GM18505 (cell line): ENCODE measurements around the gene SMAD5.

ENCODE experiments used
- ATAC-seq: cut with Tn5 transposase; IDR thresholded peaks from one replicate; pipeline ENCODE4 v1.9.1; 2021; ENCODE audit not compliant: unreplicated experiment
- POLR2A ChIP-seq: IDR thresholded peaks from 4 replicates; pipeline ENCODE4 v1.6.1; 2011; ENCODE audit warnings: borderline replicate concordance; ENCODE audit not compliant: insufficient read depth, insufficient read length; ENCODE audit errors: extremely low read depth

Gene SMAD5

DNA sequence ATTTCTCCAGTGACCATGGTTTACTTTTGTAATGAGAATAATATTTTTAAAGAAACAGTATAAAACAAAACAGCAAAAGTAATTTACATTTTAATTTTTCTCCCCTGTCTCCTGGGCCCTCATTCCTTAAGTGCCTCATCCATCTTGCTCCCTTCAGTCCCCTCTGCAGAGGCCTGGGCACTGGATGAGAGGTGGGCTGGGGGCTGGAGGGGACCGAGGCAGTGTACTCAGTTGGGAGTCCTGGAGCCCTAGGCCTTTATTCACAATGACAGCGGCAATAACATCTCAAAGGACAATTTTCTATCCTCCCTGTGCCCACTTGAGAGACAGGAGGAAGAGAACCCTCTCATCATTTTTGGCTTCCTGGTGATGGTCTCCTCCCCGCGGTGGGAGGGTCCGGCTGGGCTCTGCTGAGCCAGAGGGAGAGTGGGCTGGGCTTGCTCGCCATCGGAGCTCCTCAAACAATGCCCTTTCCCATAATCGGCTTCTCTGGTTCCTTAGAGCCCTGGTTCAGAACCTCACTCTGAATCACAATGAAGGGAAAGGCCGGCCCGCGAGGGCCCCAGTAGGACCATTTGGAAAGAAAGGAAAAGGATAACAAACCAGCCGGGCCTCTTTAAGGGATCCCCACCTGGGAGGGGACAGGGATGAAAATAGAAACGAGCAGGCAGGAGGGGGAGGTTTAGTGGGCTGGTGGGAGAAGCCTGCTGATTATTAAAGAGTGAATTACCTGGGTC is 70.0 kb downstream of the SMAD5 start:
- no peak for ATAC-seq
- TF ChIP-seq POLR2A: no peak

GRCh38 chr5:136203303-136203922 is 70.8 kb downstream of the SMAD5 start:
- ATAC-seq: no peak
- TF ChIP-seq POLR2A: no peak

GRCh38 chr5:136205061-136205702 is 72.5 kb downstream of the SMAD5 start:
- TF ChIP-seq POLR2A: no peak
- ATAC-seq: no peak

DNA sequence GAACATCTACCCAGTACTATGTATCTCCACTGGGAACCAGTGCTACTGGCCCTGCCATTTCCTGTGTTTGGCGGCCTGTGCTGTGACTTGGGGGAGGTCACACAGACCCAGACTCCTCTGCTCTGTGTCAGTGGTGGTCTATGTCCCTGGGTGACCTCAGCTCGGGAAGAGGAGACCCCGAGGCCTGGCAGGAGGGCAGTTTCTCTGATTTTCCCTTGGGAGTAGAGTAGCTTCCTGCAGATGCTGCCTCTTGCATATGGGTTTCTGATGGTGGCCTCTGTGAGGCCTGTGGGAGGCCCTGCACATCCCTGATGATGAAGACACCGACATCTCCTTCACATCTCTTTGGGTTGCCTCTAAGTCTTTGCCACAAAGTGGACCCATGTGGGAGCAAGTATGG is 73.3 kb downstream of the SMAD5 start:
- ATAC-seq: no peak
- no peak for TF ChIP-seq POLR2A

- ATAC-seq: no peak
These were observed 73.7 kb downstream of the SMAD5 start for GRCh38 chr5:136206361-136206760.

GRCh38 chr5:136207631-136208030 is 75.0 kb downstream of the SMAD5 start:
- no peak for ATAC-seq
- TF ChIP-seq POLR2A: no peak

More at GRCh38 chr5:136206361-136206760, 73.7 kb downstream of the SMAD5 start:
- TF ChIP-seq POLR2A: no peak

- ATAC-seq: no peak
- TF ChIP-seq POLR2A: no peak
These were observed 76.3 kb downstream of the SMAD5 start for GRCh38 chr5:136208916-136209315.

DNA sequence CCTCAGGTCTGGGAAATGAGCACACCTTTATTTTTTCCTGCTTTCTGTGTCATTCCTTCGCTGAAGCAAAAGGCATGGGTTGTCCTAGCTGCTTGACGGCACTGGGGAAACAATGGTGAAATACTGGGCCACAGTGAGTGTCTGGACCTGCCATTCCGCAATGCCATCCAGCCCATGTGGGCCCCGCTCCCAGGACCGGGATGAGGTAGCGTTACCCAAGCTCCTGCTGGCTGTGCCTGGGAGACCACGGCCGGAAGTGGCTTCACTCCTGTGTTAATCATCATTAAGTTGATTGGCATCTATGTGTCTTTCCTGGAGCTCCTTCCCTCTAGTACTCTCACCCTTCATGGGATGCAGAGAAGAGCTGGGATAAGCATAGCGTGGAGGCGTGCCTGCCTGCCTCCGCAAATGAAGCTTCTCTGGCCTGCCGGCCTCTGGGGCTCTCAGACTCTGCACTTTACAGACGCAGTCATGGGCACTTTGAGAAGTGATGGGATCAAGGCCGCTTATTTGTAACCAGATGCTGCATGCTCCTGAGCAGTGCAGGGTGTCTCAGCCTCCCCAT is 76.8 kb downstream of the SMAD5 start:
- ATAC-seq: no peak
- TF ChIP-seq POLR2A: no peak

DNA sequence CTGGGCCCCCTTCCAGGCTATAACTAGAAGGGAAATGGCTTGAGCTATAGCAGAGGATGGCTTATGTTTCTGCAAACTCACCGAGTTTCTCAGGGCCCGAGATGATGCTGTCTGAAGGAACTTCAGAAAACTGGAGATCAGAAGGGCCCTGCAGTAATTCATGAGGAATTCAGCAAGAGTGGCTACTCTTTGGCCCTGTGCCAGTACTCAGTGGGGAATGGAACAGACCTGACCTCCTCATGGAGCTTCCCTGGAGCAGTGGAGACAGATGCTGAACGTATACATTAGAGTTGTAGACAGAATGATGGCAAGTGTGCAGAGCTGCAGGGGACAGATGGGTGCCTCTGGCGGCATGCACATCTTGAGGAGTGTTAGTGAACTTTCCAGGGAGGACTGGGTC is 77.6 kb downstream of the SMAD5 start:
- ATAC-seq: no peak

DNA sequence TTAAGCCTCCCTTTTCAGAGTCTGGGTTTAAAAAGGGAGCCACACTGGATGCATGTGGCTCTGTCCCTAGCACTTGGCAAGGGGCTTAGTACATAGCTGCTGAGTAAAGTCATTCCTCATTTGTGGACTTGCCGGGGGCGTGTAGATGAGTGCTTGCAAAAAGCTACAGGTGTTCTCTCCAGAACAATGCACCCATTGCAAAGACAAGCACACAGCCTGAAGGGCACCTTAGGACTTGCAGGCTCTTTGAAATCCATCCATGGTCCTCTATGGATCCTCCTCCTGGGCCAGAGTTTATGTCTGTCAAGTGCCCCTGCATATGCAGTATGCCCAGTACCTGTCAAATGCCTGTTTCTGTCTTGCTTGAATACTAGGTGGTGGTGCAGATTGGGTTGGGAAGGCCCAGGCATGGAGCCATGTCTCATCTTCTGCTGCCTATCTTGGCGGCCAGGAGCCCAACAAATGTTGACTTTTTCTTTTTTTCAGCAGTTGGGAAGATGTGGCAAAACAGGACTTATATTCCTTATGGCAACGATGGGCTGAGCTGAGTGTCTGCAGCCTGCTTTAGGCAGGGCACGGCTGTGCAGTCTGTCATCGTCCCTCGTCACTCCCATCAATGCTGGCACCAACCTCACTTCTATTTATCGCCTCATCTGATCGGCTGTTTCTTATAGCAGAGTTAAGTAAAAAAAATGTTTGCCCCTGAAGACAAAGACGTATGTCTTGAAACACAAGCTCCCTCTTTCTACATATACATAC is 78.8 kb downstream of the SMAD5 start:
- TF ChIP-seq POLR2A: no peak
- no peak for ATAC-seq

More for the DNA sequence above, 77.6 kb downstream of the SMAD5 start:
- TF ChIP-seq POLR2A: no peak

DNA sequence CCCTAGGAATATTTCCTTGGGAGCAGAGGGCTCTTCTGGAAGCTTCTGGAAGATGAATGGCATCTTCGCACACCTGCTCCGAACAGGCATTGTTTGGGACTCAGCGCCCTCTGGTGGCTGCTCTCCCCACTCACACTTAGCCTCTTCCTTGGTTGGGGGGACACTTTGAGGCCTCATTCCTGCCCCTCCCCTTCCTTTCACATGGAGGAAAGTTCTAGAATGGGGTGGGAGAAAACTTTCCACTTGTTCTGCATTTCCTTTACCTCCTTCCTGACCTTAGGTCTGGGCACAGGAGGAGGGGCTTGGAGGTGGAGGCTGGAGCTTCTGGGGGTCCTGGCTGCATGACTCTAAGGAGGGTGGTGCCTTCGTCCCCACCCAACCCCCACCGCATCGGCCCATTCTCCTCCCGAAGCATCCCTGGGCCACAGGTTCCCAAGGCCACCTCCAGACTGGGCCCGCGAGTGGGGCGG is 79.6 kb downstream of the SMAD5 start:
- no peak for TF ChIP-seq POLR2A

DNA sequence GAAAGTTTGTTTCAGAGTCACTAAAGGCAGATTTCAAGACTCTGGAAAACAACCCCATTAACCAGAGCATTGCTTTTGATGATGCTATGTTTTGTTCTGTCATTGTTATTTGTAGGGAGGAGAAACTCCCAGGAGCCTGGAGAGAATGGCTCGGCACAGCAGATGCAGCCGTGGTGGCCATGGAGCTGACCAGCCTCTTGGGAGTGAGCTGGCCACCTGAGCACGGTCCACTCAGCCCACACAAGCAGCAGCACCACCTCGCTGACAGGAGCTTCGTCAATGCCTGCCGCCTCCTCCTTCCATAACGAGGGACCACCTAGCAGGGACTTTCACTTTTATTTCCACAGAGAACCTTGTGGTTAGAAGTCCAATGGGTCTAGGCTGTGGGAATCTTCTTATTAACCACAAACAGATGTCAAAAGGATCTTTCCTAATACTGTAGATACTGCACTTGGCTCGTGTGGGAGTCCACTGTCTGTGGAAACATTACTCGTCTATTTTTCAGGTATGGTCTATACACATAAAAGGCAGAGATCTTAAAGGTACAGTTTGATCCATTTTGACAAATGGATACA is 81.4 kb downstream of the SMAD5 start:
- TF ChIP-seq POLR2A: no peak
- no peak for ATAC-seq

More for the DNA sequence above, 79.6 kb downstream of the SMAD5 start:
- no peak for ATAC-seq

DNA sequence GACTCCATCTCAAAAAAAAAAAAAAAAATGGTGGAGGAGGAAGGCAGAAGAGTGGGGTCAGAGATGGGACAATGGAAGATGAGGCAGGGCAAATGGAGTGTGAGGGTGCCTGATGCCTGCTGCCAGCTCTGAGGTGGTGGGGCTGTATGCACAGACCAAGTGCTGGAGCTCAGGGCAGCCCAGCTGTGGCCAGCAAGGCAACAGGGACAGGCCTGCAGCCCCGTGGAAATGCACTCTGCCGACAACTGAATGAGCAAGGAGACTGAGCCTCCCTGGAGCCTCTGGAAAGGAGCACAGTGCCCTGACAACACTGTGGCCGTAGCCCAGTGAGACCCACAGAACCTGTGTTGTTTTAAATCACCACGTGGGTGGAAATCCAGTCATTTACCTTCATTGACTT is 83.2 kb downstream of the SMAD5 start:
- TF ChIP-seq POLR2A: no peak
- no peak for ATAC-seq

- ATAC-seq: no peak
- TF ChIP-seq POLR2A: no peak
These were observed 83.6 kb downstream of the SMAD5 start for GRCh38 chr5:136216230-136216629.
